PFSK-1 (cell line): Measurements from ENCODE around the gene DCUN1D2.

Experiments used
- FOXP2 ChIP-seq: optimal IDR thresholded peaks from 2 replicates; pipeline ENCODE3; 2011; ENCODE audit warnings: borderline replicate concordance, control low read depth, inconsistent platforms; ENCODE audit not compliant: insufficient read depth; ENCODE audit errors: extremely low read length, extremely low read depth
- POLR2AphosphoS5 ChIP-seq: IDR thresholded peaks from 2 replicates; pipeline ENCODE4 v1.6.1; 2012; ENCODE audit warnings: low read depth, mild to moderate bottlenecking, control low read depth, low read length, moderate library complexity
- REST ChIP-seq, 2 experiments: IDR thresholded peaks; 2 replicates each; pipeline versions ENCODE4 v1.6.1 to v1.8.0; 2011 to 2012; ENCODE audit warnings: low read depth in 2 of 2, low read length in 2 of 2, control low read depth in 1 of 2, inconsistent platforms in 1 of 2, mild to moderate bottlenecking in 1 of 2, moderate library complexity in 1 of 2; ENCODE audit not compliant: insufficient read depth in 1 of 2
- SIN3A ChIP-seq: IDR thresholded peaks from 2 replicates; pipeline ENCODE4 v1.6.1; 2012; ENCODE audit warnings: mild to moderate bottlenecking, low read length, moderate library complexity, borderline replicate concordance; ENCODE audit not compliant: insufficient read depth
- TAF1 ChIP-seq: IDR thresholded peaks from 2 replicates; pipeline ENCODE4 v1.6.1; 2012; ENCODE audit warnings: low read length, control low read depth, borderline replicate concordance; ENCODE audit not compliant: insufficient read depth

DNA sequence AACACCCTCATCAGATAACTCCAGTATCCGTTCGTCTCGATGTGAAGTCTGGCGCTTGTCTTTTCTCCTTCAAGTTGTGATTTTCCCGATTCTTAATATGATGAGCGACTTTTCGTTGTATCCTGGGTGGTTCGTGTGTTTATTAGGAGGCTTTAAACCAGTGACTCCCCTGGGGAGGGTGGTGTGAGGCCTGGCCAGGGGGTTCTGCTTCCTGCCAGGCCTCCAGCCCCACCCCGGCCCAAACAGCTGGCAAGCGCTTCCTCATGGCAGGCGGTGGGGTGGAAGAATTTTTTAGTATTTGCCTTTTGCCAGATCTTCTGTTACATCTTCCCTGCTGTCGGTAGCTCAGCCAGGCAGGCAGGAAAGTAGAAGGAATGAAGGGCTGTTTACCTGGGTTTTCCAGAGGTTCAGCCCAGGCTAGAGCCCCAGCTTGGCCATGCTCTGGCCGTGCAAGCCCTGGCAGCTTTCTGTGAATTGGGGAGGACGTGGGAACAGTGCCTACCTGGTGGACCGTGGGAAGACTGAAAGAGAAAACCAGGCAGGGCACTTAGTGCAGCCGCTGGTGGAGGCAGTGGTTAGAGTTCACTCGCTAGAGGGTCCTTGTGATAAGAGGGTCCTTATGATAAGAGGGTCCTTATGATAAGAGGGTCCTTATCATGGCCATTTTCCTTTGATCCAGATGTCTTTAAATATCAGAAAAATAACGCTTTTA is 37.7 kb upstream of the DCUN1D2 start:
- TF ChIP-seq POLR2AphosphoS5 (no peak), SIN3A (no peak), TAF1 (no peak), REST (IDR thresholded peaks at IDR 0.05; ENCODE audit: insufficient read depth in 1 of 2, low read depth in 2 of 2, low read length in 2 of 2) (no peak), FOXP2 (no peak)
